GM18519 (cell line): Measurements from ENCODE around the gene NTN3.

Experiments
- ATAC-seq: cut with Tn5 transposase; IDR thresholded peaks from one replicate; pipeline ENCODE4 v1.9.1; 2021; ENCODE audit warnings: mild to moderate bottlenecking, moderate library complexity; ENCODE audit not compliant: unreplicated experiment, low FRiP score

NTN3 gene

GRCh38 chr16:2465653-2466415, 5.3 kb upstream of the NTN3 start:
- no peak for ATAC-seq

GRCh38 chr16:2466667-2467527, 4.2 kb upstream of the NTN3 start:
- ATAC-seq: no peak

DNA sequence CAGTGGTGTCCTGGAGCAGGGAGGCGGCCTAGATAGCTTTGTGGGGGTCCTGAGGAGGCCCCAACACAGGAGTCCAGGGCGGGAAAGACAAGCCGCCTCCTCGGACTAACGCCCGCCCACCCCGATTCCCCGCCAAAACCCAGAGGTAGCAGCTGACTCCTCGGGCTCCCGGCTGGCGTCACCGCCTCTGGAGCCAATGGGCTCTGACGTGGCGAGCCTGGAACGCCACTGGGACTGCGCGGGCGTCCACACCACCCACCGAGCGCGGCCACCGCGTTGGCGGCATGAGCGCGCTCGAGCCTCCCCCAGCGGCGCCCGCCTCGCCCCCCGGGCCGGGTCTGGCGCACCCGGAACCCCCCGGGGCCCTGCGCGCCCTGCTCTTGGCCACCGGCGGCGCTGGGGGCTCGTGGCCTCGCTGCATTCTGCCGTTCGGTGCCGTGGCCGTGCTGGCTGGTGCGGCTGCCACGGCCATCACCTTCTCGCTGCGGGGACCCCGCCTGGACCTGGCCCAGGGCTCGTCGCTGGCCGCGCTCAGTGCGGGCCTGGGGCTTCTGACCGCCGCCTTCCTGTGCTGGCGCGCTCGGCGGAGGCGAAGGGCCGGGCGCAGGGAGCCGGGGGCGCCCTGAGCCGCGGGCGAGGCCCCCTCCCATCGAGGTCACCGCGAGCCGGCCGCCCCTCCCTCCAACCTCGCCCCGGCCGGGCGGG, 3.4 kb upstream of the NTN3 start:
- ATAC-seq: no peak

- ATAC-seq: no peak
These were observed 2.8 kb upstream of the NTN3 start for GRCh38 chr16:2468233-2468724.

DNA sequence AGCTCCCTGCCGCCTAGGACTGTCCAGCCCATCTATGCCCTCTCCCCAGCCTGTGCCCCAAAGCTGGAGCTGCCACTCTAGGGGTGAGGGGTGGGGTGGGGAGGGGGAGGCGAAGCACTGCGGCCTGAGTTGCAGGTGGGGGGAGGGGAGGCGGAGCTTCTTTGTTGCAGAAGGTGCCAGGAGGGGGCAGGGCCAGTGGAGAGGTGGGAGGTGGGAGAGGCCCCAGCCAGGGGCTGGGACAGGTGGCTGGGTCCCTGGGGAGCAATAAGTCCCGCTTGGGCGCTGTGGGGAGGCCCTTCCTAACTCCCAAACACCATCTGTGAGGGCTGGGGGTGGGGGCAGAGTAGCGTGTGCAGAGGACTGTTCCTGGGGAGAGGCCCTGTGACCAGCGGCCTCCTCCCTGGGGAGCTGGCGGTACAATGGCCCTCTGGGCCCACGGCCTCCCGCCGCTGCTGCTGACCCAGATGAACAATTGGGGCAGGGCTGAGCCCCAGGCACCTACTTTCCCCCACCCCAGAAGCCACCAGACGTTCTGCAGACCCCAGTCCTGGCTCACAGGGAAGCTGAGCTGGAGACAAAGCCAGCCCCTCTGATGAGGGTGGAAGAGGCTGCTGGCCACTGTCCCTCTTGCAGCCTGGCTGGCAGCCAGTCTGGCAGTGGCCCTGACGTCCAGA, 2.2 kb upstream of the NTN3 start:
- no peak for ATAC-seq

GRCh38 chr16:2469399-2470233, 1.5 kb upstream of the NTN3 start:
- ATAC-seq: no peak

- no peak for ATAC-seq
These were observed 879 bp upstream of the NTN3 start for GRCh38 chr16:2470234-2470601.

DNA sequence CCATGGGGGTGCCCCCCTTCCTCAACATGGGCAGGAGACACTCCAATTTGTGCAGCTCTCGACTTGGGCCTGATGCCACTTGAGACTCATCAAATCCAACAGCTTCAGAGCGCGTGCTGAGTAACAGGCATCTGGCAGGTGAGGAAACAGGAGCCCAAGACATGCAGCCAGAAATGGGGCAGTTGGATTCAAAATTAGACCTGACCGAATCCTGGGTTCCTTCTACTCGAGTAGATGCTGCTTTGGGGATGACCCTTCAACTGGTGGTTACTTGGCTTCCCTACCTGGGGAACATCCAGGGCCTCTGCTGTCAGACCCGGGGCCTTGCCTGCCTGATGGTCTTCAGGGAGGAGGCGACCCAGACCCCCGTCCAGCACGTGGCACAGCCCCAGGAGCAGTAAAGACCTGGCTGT, 488 bp upstream of the NTN3 start:
- no peak for ATAC-seq

DNA sequence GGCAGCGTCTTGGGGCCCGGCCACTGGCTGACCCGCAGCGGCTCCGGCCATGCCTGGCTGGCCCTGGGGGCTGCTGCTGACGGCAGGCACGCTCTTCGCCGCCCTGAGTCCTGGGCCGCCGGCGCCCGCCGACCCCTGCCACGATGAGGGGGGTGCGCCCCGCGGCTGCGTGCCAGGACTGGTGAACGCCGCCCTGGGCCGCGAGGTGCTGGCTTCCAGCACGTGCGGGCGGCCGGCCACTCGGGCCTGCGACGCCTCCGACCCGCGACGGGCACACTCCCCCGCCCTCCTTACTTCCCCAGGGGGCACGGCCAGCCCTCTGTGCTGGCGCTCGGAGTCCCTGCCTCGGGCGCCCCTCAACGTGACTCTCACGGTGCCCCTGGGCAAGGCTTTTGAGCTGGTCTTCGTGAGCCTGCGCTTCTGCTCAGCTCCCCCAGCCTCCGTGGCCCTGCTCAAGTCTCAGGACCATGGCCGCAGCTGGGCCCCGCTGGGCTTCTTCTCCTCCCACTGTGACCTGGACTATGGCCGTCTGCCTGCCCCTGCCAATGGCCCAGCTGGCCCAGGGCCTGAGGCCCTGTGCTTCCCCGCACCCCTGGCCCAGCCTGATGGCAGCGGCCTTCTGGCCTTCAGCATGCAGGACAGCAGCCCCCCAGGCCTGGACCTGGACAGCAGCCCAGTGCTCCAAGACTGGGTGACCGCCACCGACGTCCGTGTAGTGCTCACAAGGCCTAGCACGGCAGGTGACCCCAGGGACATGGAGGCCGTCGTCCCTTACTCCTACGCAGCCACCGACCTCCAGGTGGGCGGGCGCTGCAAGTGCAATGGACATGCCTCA, 773 bp downstream of the NTN3 start:
- no peak for ATAC-seq

GRCh38 chr16:2472488-2472864, 1.4 kb downstream of the NTN3 start:
- no peak for ATAC-seq

GRCh38 chr16:2472885-2473445, 1.9 kb downstream of the NTN3 start:
- ATAC-seq: no peak

DNA sequence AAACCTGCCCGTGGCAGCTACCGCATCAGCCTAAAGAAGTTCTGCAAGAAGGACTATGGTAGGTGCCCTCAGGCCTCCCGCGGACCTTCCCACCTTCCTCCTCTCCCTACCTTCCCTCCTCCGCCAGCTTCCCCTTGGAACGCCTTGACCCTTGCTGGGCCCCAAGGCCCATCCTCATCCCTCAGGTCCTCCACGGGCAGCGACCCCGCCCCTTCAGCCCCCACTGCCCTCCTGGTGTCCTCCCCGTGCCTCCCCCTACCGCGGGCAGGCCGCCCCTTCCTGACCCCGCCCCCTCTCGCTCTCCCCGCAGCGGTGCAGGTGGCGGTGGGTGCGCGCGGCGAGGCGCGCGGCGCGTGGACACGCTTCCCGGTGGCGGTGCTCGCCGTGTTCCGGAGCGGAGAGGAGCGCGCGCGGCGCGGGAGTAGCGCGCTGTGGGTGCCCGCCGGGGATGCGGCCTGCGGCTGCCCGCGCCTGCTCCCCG, 2.4 kb downstream of the NTN3 start:
- no peak for ATAC-seq

DNA sequence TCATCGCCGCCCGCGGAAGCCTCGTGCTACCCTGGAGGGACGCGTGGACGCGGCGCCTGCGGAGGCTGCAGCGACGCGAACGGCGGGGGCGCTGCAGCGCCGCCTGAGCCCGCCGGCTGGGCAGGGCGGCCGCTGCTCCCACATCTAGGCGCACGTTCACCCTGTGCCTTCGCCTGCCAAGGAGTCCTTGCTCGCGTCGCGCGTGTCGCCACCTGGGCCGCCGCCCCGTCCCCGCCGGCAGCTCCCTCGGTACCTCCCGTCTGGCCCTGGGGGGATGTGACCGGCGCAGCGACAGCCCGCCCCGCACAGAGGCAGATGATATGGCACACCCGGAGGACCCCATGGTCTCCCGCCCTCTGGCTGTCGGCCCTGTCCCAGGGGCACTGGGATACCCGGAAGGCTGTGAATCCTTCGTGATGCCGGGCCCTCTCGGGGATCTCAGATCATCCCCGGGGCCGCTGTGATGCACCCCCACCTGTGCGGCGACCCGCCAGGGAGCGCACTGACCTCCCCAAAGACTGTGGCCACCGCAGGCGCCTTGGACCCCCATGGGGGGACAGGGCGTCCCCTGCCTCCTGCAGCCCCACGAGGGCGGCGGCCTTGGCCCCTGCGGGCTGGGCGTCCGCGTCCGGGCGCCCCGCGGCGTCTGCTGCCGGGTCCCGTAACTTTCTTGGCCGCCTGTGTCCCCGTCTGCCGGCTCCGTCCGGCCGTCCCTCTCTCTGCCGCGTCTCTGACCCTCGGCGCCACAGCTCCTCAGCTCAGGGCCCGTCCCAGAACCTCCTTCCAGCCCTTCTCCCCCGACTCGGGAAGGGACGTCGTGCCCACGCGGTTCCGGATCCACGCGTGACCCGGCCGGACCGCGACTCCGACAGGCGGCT, 3.1 kb downstream of the NTN3 start:
- ATAC-seq: no peak

- peak; percentile 37 for ATAC-seq
These were observed 3.8 kb downstream of the NTN3 start, which contains the start of gene TBC1D24 for GRCh38 chr16:2474877-2475412. Gene TBC1D24 (plus strand): TSS chr16:2475127. CDS start chr16:2496149, 21,022 bp downstream.

DNA sequence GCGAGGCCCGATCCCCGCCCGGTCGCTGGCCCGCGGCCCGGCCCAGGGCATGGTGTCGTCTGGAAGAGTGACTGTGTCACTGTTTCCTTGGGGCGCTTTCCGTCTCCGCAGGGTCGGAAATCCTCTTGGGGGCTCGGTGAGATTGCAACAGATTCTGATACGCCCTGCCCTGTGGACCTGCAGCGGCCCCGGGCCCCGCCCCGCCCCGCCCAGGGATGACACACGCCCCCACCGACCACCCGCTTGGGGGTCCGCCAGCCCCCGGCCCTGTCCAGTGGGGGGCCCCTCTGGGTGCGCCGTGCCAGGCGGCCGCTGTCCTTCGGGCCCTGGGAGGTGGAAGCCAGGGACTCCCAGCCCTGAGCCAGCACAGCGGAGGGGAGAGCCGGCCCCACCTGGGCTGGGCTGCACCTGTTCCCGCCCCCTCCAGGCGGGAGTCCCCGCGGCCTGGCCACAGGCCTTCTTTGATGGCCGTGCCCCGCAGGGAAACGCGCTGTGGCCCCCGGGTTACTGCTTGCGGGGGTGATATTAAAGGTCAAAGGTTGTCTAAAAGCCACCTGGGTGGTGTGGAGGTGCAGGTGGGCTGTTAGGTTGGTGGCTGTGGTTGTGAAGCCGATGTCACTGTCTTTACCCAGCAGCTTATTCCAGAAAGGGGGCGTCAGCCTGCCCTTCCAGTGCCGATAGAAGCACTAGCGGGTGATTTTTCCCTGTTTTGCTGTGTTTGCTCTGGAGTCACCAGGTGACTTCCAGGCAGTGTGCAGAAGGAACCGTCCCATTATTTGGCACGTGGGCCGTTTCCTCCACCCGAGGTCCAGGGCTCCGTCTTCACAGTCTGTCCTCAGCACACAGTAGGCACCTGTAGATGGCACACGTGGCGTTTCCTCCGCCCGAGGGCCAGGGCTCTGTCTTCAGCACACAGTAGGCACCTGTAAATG, 4.6 kb downstream of the NTN3 start:
- ATAC-seq: no peak

DNA sequence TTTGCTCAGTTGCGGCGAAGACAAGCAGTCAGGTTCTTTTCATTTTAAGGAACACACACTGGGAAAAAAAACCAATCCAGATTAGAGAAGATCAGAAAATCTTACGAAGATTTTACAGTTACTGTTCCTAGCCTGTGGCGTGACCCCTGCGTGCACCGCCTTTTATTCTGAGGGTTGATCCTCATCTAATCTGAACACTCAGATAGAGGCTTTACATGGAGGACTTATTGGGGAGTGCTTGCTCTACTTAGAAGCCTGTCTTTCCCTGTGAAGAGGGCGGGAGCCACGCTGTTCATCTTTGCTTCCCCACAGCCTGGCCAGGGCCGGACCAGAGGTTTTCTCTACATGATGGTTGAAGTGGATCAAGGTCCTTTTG, 5.2 kb downstream of the NTN3 start:
- ATAC-seq: no peak
